Activated B cell treated with CpG ODN at 0.5 μM for 24 hours (primary cell): ENCODE results near the gene BLOC1S3. TPM values are rescaled to one million over a fixed set of nuclear protein-coding genes. Genes with fewer than 3 reads are reported as not detected.

Experiments used
- ATAC-seq: fragments of 200-7000 bp; cut with Tn5 transposase; one replicate; pipeline ENCODE4 v1.10.0; 2021; ENCODE audit warnings: low read depth, mild to moderate bottlenecking, moderate library complexity
- CTCF ChIA-PET: fragments of 350-600 bp; sonication (Branson Sonifier 250); formaldehyde crosslinking; loops from one replicate; lab custom pipeline; 2021; ENCODE audit warnings: antibody characterized with exemption; lab: Charles Lee
- POLR2A ChIA-PET: fragments of 350-600 bp; sonication (Branson Sonifier 250); formaldehyde crosslinking; loops from one replicate; lab custom pipeline; 2021; ENCODE audit warnings: antibody characterized with exemption; lab: Charles Lee
- DNase-seq: peaks from one replicate; pipeline ENCODE4 v3.0.0; 2022
- H3K27ac Mint-ChIP-seq: one replicate; pipeline ENCODE4 v1.8.0; 2020; ENCODE audit warnings: mixed read lengths
- H3K27me3 Mint-ChIP-seq: one replicate; pipeline ENCODE4 v1.8.0; 2021; ENCODE audit warnings: mixed read lengths
- H3K36me3 Mint-ChIP-seq: one replicate; pipeline ENCODE4 v1.8.0; 2021; ENCODE audit warnings: low read depth, mixed read lengths
- H3K4me1 Mint-ChIP-seq: one replicate; pipeline ENCODE4 v1.8.0; 2021; ENCODE audit warnings: mixed read lengths
- H3K4me3 Mint-ChIP-seq: one replicate; pipeline ENCODE4 v1.8.0; 2020; ENCODE audit warnings: mild to moderate bottlenecking, mixed read lengths
- H3K9me3 Mint-ChIP-seq: one replicate; pipeline ENCODE4 v1.8.0; 2020; ENCODE audit warnings: mixed read lengths
- CTCF ChIP-seq: fragments of 200-600 bp; IDR thresholded peaks from one replicate; pipeline ENCODE4 v1.8.0; 2022; ENCODE audit warnings: antibody characterized with exemption, mild to moderate bottlenecking
- intact Hi-C: fragments of 100-400 bp; cut with micrococcal nuclease; formaldehyde crosslinking; loops from one replicate; pipeline ENCODE4 v1.15.1; 2024
- total RNA-seq: library from RNA; stranded (reverse); gene quantifications from 2 replicates; pipeline ENCODE4 v1.2.3, GENCODE V29; 2022

BLOC1S3 gene
- total RNA-seq, 1 donor from 2014 or later: 16.5 TPM

DNA sequence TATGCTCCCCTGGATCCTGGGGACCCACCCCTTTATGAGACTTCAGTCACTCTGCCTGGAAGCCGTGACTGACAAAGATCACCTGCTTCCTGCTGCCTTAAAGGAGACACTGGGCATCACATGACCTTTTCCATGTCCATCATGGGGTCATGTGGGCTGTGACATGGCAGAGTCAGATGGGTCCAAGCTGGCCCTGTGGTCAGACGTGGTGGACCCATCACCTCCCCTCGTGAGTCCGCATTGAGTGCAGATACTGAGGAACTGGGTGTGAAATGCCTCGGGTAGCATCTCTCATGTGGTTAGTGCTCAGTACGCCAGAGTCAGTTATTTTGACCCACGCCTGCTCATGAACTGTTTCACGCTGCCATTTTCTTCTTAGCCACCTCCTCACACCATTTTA lies 44.9 kb upstream of the BLOC1S3 start:
- peaks cover 3% of the 10 kb centered on the region for H3K36me3 Mint-ChIP-seq
- no peaks in the 10 kb centered on the region for H3K9me3 Mint-ChIP-seq
- ChIA-PET POLR2A (no interaction called here), CTCF (no interaction called here)
- no peak overlapping the region for H3K4me3 Mint-ChIP-seq
- no peak for TF ChIP-seq CTCF
- no peak for DNase-seq
- H3K4me1 Mint-ChIP-seq: peaks cover 53% of the 10 kb centered on the region
- intact Hi-C loops: no loop called here
- peak overlapping the region; percentile 88 for H3K27ac Mint-ChIP-seq
- no peak for ATAC-seq
- no peaks in the 10 kb centered on the region for H3K27me3 Mint-ChIP-seq

DNA sequence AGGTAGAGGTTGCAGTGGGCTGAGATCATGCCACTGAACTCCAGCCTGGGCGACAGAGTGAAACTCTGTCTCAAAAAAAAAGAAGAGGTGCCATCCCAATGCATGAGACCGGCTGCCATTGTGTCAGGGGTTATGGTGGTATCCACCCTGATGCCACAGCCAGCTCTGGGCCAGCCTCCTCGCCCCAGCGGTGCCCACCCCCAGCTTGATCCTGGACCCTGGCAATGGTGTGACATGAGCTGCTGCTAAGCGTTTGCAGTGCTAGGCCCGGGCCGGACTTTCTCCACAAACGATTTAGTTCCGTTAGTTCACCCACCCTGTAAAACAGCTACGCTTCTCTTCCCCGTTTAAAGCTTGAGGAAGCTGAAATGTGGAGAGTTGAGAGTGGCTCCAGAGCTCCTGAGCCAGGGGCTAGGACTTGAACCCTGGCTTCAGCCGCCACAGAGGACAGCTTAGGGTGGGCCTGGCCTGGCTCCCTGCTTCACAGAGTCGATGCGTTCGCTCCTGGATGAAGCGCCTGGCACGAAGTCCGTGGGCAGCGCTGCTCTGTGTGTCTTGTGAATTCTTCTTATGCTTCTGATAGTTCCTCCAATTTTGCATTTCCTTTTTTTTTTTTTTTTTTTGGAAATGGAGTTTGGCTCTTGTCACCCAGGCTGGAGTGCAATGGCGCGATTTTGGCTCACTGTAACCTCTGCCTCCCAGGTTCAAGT lies 43.3 kb upstream of the BLOC1S3 start:
- ChIA-PET CTCF (no interaction called here), POLR2A (interaction anchor here (0.6 to 2.4 kb wide), 5 partner anchors 42 to 663 kb away, joined by 3 to 10 read pairs (median 4); partner anchors contain the start of genes BLOC1S3 and PPP1R37)
- intact Hi-C loops: no loop called here
- Mint-ChIP-seq H3K4me3 (no peak overlapping the region), H3K36me3 (peaks cover 2% of the 10 kb centered on the region), H3K4me1 (peaks cover 53% of the 10 kb centered on the region), H3K27ac (peak overlapping the region; percentile 88), H3K9me3 (no peaks in the 10 kb centered on the region), H3K27me3 (no peaks in the 10 kb centered on the region)
- TF ChIP-seq CTCF: no peak
- no peak for ATAC-seq
- DNase-seq: no peak

- TF ChIP-seq CTCF: no peak
- Mint-ChIP-seq H3K36me3 (peaks cover 10% of the 10 kb centered on the region), H3K9me3 (no peaks in the 10 kb centered on the region), H3K4me3 (peak overlapping the region; percentile 75), H3K27ac (peak overlapping the region; percentile 87), H3K27me3 (no peaks in the 10 kb centered on the region), H3K4me1 (peaks cover 50% of the 10 kb centered on the region)
- intact Hi-C loops: no loop called here
- ChIA-PET POLR2A (interaction anchor here (0.6 to 2.4 kb wide), 9 partner anchors 16 to 727 kb away, joined by 3 to 10 read pairs (median 3); partner anchors contain the start of genes BLOC1S3, PPP1R37, RELB and TRAPPC6A), CTCF (interaction anchor here (1.1 to 1.6 kb wide), 3 partner anchors 10 to 33 kb away, joined by 3 to 5 read pairs (median 4); no protein-coding TSS in a partner anchor)
- no peak for DNase-seq
- ATAC-seq: no peak
Measured at GRCh38 chr19:45136507-45137178, 41.9 kb upstream of the BLOC1S3 start.

GRCh38 chr19:45137179-45137761 lies 41.3 kb upstream of the BLOC1S3 start:
- peak overlapping the region; percentile 87 for H3K27ac Mint-ChIP-seq
- no peaks in the 10 kb centered on the region for H3K9me3 Mint-ChIP-seq
- ATAC-seq: peak; percentile 85
- H3K4me1 Mint-ChIP-seq: peaks cover 50% of the 10 kb centered on the region
- DNase-seq: no peak
- H3K27me3 Mint-ChIP-seq: no peaks in the 10 kb centered on the region
- no peak for TF ChIP-seq CTCF
- intact Hi-C loops: no loop called here
- ChIA-PET CTCF (interaction anchor here (1.2 to 1.6 kb wide), 3 partner anchors 11 to 50 kb away, joined by 3 to 5 read pairs (median 4); no protein-coding TSS in a partner anchor), POLR2A (interaction anchor here (0.5 to 2.4 kb wide), 10 partner anchors 15 to 726 kb away, joined by 3 to 10 read pairs (median 4); partner anchors contain the start of genes BLOC1S3, PPP1R37, RELB and TRAPPC6A)
- peaks cover 11% of the 10 kb centered on the region for H3K36me3 Mint-ChIP-seq
- H3K4me3 Mint-ChIP-seq: peak overlapping the region; percentile 75
